Measurements from ENCODE around the gene STK32B. TPM values are rescaled to one million over a fixed set of nuclear protein-coding genes. Genes with fewer than 3 reads are reported as not detected.

STK32B gene
- total and polyA plus RNA-seq, 3 donors from 2014 or later, result 17.5 to 29.7 (median 22.6) TPM

- no peaks in the 10 kb centered on the region for H3K4me1 ChIP-seq
- H3K9me3 ChIP-seq, result no peaks in the 10 kb centered on the region
- H3K27ac ChIP-seq, result no peak overlapping the region
- WGBS, 2 donors, result 57 to 64% methylated on average over 7 of the region's 7 CpGs
- intact Hi-C loops (cut with DNase I; ENCODE audit: low total_unique reads), result no loop called here
- no peaks in the 10 kb centered on the region for H3K36me3 ChIP-seq (ENCODE audit: low read depth, missing control alignments)
- no peaks in the 10 kb centered on the region for H3K27me3 ChIP-seq
- no peak for TF ChIP-seq CTCF (IDR thresholded peaks at IDR 0.05)
- no peak for DNase-seq
- H3K4me3 ChIP-seq, result no peak overlapping the region
Observed at GRCh38 chr4:5203309-5203992, 152.2 kb downstream of the STK32B start.

- no peaks in the 10 kb centered on the region for H3K4me1 ChIP-seq
- H3K27me3 ChIP-seq, result no peaks in the 10 kb centered on the region
- intact Hi-C loops (cut with DNase I; ENCODE audit: low total_unique reads), result no loop called here
- H3K4me3 ChIP-seq, result no peak overlapping the region
- DNase-seq, result no peak
- WGBS, 2 donors, result 81 to 87% methylated on average over 3 of the region's 3 CpGs
- H3K36me3 ChIP-seq (ENCODE audit: low read depth, missing control alignments), result no peaks in the 10 kb centered on the region
- TF ChIP-seq CTCF (IDR thresholded peaks at IDR 0.05) (no peak), POLR2A (IDR thresholded peaks at IDR 0.05) (no peak)
- H3K9me3 ChIP-seq, result no peaks in the 10 kb centered on the region
- no peak overlapping the region for H3K27ac ChIP-seq
Observed at GRCh38 chr4:5203993-5204310, 152.7 kb downstream of the STK32B start.

- Histone ChIP-seq H3K4me3 (no peak overlapping the region), H3K36me3 (ENCODE audit: low read depth, missing control alignments) (no peaks in the 10 kb centered on the region), H3K4me1 (no peaks in the 10 kb centered on the region), H3K27ac (no peak overlapping the region), H3K27me3 (no peaks in the 10 kb centered on the region), H3K9me3 (no peaks in the 10 kb centered on the region)
- 53 to 66% methylated on average over 2 of the region's 2 CpGs for WGBS, 2 donors
- DNase-seq, result no peak
- TF ChIP-seq CTCF (IDR thresholded peaks at IDR 0.05) (no peak), POLR2A (IDR thresholded peaks at IDR 0.05) (no peak)
- intact Hi-C loops (cut with DNase I; ENCODE audit: low total_unique reads), result no loop called here
Observed at GRCh38 chr4:5204781-5205180, 153.5 kb downstream of the STK32B start.

- no peak overlapping the region for H3K27ac ChIP-seq
Observed at GRCh38 chr4:5206016-5206790, 154.9 kb downstream of the STK32B start.

More at GRCh38 chr4:5206016-5206790, 154.9 kb downstream of the STK32B start:
- intact Hi-C loops (cut with DNase I; ENCODE audit: low total_unique reads), result no loop called here
- Histone ChIP-seq H3K27me3 (no peaks in the 10 kb centered on the region), H3K4me1 (no peaks in the 10 kb centered on the region), H3K9me3 (no peaks in the 10 kb centered on the region), H3K4me3 (no peak overlapping the region), H3K36me3 (ENCODE audit: low read depth, missing control alignments) (no peaks in the 10 kb centered on the region)
- TF ChIP-seq CTCF (IDR thresholded peaks at IDR 0.05) (no peak), POLR2A (IDR thresholded peaks at IDR 0.05) (no peak)
- WGBS, 2 donors, result 47 to 71% methylated on average over 9 of the region's 9 CpGs
- no peak for DNase-seq
